GM23338 (cell line): Measurements from ENCODE around the gene CPNE5. TPM values are rescaled to one million over a fixed set of nuclear protein-coding genes. Genes with fewer than 3 reads are reported as not detected.

Experiments used
- ATAC-seq: fragments of 200-7000 bp; cut with Tn5 transposase; 3 replicates; pipeline ENCODE4 v1.9.1; 2020
- DNase-seq: peaks from one replicate; pipeline ENCODE4 v3.0.0-alpha.2; 2015; ENCODE audit warnings: low spot score
- H2AFZ ChIP-seq: fragments of 200-600 bp; sonication (generic); 2 replicates; pipeline ENCODE4 v1.8.0; 2016; ENCODE audit warnings: antibody characterized with exemption, mild to moderate bottlenecking, moderate library complexity
- H3F3A ChIP-seq: fragments of 200-600 bp; sonication (generic); replicated peaks from 2 replicates; pipeline ENCODE4 v1.8.0; 2017; ENCODE audit warnings: antibody characterized with exemption, mixed run types, low read depth
- H3K27ac ChIP-seq: fragments of 200-600 bp; sonication (generic); 2 replicates; pipeline ENCODE4 v1.6.1; 2016; ENCODE audit warnings: low read depth
- H3K27me3 ChIP-seq: fragments of 200-600 bp; sonication (generic); 2 replicates; pipeline ENCODE4 v1.8.0; 2016; ENCODE audit warnings: mild to moderate bottlenecking, mixed run types, moderate library complexity; ENCODE audit not compliant: insufficient read depth
- H3K36me3 ChIP-seq: fragments of 200-600 bp; sonication (generic); 2 replicates; pipeline ENCODE4 v1.8.0; 2016; ENCODE audit warnings: mild to moderate bottlenecking; ENCODE audit not compliant: insufficient read depth
- H3K4me1 ChIP-seq: fragments of 200-600 bp; sonication (generic); 2 replicates; pipeline ENCODE4 v1.8.0; 2016; ENCODE audit warnings: mild to moderate bottlenecking, moderate library complexity; ENCODE audit not compliant: insufficient read depth
- H3K4me2 ChIP-seq: fragments of 200-600 bp; sonication (generic); 2 replicates; pipeline ENCODE4 v1.7.1; 2017; ENCODE audit warnings: mixed run types
- H3K4me3 ChIP-seq: fragments of 200-600 bp; sonication (generic); 2 replicates; pipeline ENCODE4 v1.6.1; 2016; ENCODE audit warnings: mixed run types
- H3K79me2 ChIP-seq: fragments of 200-600 bp; sonication (generic); replicated peaks from 2 replicates; pipeline ENCODE4 v1.8.0; 2017; ENCODE audit warnings: mild to moderate bottlenecking; ENCODE audit not compliant: insufficient read depth
- H3K9me2 ChIP-seq: fragments of 200-600 bp; sonication (generic); 2 replicates; pipeline ENCODE4 v1.8.0; 2017; ENCODE audit not compliant: insufficient read depth
- H4K20me1 ChIP-seq: fragments of 200-600 bp; sonication (generic); replicated peaks from 2 replicates; pipeline ENCODE4 v1.8.0; 2017; ENCODE audit warnings: mild to moderate bottlenecking; ENCODE audit not compliant: insufficient read depth
- H3K27ac Mint-ChIP-seq: 2 replicates; pipeline ENCODE4 v1.8.0; 2020; ENCODE audit warnings: inconsistent platforms, mild to moderate bottlenecking, moderate library complexity, mixed read lengths
- H3K27me3 Mint-ChIP-seq: 3 replicates; pipeline ENCODE4 v1.8.0; 2022; ENCODE audit warnings: low read depth, mild to moderate bottlenecking, moderate library complexity, mixed read lengths, inconsistent platforms; ENCODE audit not compliant: insufficient read depth, poor library complexity
- H3K36me3 Mint-ChIP-seq: 3 replicates; pipeline ENCODE4 v1.8.0; 2021; ENCODE audit warnings: low read depth, mild to moderate bottlenecking, inconsistent platforms, moderate library complexity, mixed read lengths
- H3K4me1 Mint-ChIP-seq: 3 replicates; pipeline ENCODE4 v1.8.0; 2020; ENCODE audit warnings: mild to moderate bottlenecking, inconsistent platforms, mixed read lengths
- H3K4me3 Mint-ChIP-seq: 3 replicates; pipeline ENCODE4 v1.8.0; 2021; ENCODE audit warnings: moderate library complexity, mild to moderate bottlenecking, inconsistent platforms, mixed read lengths
- H3K9me3 Mint-ChIP-seq: 3 replicates; pipeline ENCODE4 v1.8.0; 2020; ENCODE audit warnings: moderate library complexity, mild to moderate bottlenecking, inconsistent platforms, mixed read lengths
- CREB1 ChIP-seq: fragments of 250-450 bp; sonication (Bioruptor Pico); IDR thresholded peaks from 2 replicates; pipeline ENCODE4 v1.5.0; 2020; ENCODE audit warnings: low read depth, mild to moderate bottlenecking, moderate library complexity
- ETS1 ChIP-seq: IDR thresholded peaks from 2 replicates; pipeline ENCODE4 v1.6.1; 2016; ENCODE audit warnings: antibody characterized with exemption
- EZH2 ChIP-seq: fragments of 200-600 bp; sonication (generic); IDR thresholded peaks from one replicate; pipeline ENCODE4 v1.8.0; 2017; ENCODE audit warnings: antibody characterized with exemption, mild to moderate bottlenecking, low read depth; ENCODE audit not compliant: unreplicated experiment
- EZH2phosphoT487 ChIP-seq: fragments of 200-600 bp; sonication (generic); IDR thresholded peaks from one replicate; pipeline ENCODE4 v1.8.1; 2018; ENCODE audit warnings: antibody characterized with exemption; ENCODE audit not compliant: unreplicated experiment
- NANOG ChIP-seq: IDR thresholded peaks from 2 replicates; pipeline ENCODE4 v1.6.1; 2016; ENCODE audit warnings: antibody characterized with exemption, borderline replicate concordance
- REST ChIP-seq: IDR thresholded peaks from one replicate; pipeline ENCODE4 v1.6.1; 2018; ENCODE audit warnings: antibody characterized with exemption; ENCODE audit not compliant: unreplicated experiment
- ZNF114 ChIP-seq: fragments of 250-450 bp; sonication (Bioruptor Pico); IDR thresholded peaks from 2 replicates; pipeline ENCODE4 v1.5.0; 2020; ENCODE audit warnings: mild to moderate bottlenecking, moderate library complexity
- ZNF331 ChIP-seq: fragments of 250-450 bp; sonication (Bioruptor Pico); IDR thresholded peaks from 2 replicates; pipeline ENCODE4 v1.5.0; 2020; ENCODE audit warnings: low read depth, mild to moderate bottlenecking, moderate library complexity
- polyA plus RNA-seq: library from polyadenylated mRNA; unstranded; fragments of >200 nt; fragmentation: Nextera tagmentation; extraction: Ambion mirVana; gene quantifications from 2 replicates; pipeline ENCODE4 v1.2.1, GENCODE V29; 2016
- total RNA-seq: library from RNA; depleted of rRNA; stranded (reverse); fragments of >200 nt; shearing (Covaris generic); gene quantifications from 2 replicates; pipeline ENCODE4 v1.2.3, GENCODE V29; 2014

The CPNE5 gene
- total and polyA plus RNA-seq, 2 experiments from 2014 or later = 0.14 to 0.42 TPM

- no peaks in the 10 kb centered on the region for H3K9me3 Mint-ChIP-seq
- H3K4me3 Mint-ChIP-seq = no peak overlapping the region
- Histone ChIP-seq H3K36me3 (no peaks in the 10 kb centered on the region; the same call in 1 of the 2 replicates), H3K4me2 (no peak overlapping the region), H3K79me2 (no peaks in the 10 kb centered on the region), H3K4me3 (no peak overlapping the region), H3K27me3 (peaks cover 53% of the 10 kb centered on the region), H3K27ac (no peak overlapping the region), H3F3A (no peaks in the 10 kb centered on the region), H4K20me1 (no peaks in the 10 kb centered on the region), H3K4me1 (peaks cover 4% of the 10 kb centered on the region; the same call in 1 of the 2 replicates), H2AFZ (no peak overlapping the region), H3K9me2 (no peaks in the 10 kb centered on the region)
- H3K27ac Mint-ChIP-seq = no peak overlapping the region
- no peaks in the 10 kb centered on the region for H3K36me3 Mint-ChIP-seq
- ATAC-seq (no peak), DNase-seq (no peak)
- peaks cover 51% of the 10 kb centered on the region for H3K27me3 Mint-ChIP-seq
- TF ChIP-seq ETS1 (no peak), REST (no peak), ZNF331 (CRISPR knock-in tag) (no peak), ZNF114 (CRISPR knock-in tag) (no peak), CREB1 (CRISPR knock-in tag) (no peak)
- peaks cover 12% of the 10 kb centered on the region for H3K4me1 Mint-ChIP-seq
These were observed 2.5 kb upstream of the CPNE5 start for GRCh38 chr6:36841756-36842155.

GRCh38 chr6:36840432-36841403 is 1.5 kb upstream of the CPNE5 start:
- peak overlapping the region; percentile 93 for H2AFZ ChIP-seq
- no peaks in the 10 kb centered on the region for H4K20me1 ChIP-seq
- H3K27ac ChIP-seq = no peak overlapping the region
- H3K9me3 Mint-ChIP-seq = no peaks in the 10 kb centered on the region
- TF ChIP-seq EZH2 = peak; percentile 31
- no peak for TF ChIP-seq NANOG
- TF ChIP-seq EZH2phosphoT487 = peak; percentile 16
- peak; percentile 63 for ATAC-seq
- H3K27me3 ChIP-seq = peaks cover 62% of the 10 kb centered on the region
- H3K27ac Mint-ChIP-seq = no peak overlapping the region
- H3K4me1 ChIP-seq = peaks cover 4% of the 10 kb centered on the region; the same call in 1 of the 2 replicates
- H3F3A ChIP-seq = no peaks in the 10 kb centered on the region
- peaks cover 17% of the 10 kb centered on the region for H3K4me1 Mint-ChIP-seq
- peak overlapping the region; percentile 85 for H3K4me3 Mint-ChIP-seq
- H3K79me2 ChIP-seq = no peaks in the 10 kb centered on the region
- H3K36me3 Mint-ChIP-seq = no peaks in the 10 kb centered on the region
- peak; percentile 58 for DNase-seq
- H3K4me2 ChIP-seq = peak overlapping the region; percentile 92
- no peaks in the 10 kb centered on the region for H3K9me2 ChIP-seq
- no peaks in the 10 kb centered on the region; the same call in 1 of the 2 replicates for H3K36me3 ChIP-seq
- H3K4me3 ChIP-seq = peak overlapping the region; percentile 81
- H3K27me3 Mint-ChIP-seq = peaks cover 58% of the 10 kb centered on the region
